GM21390 (cell line): Measurements from ENCODE around the gene SLC6A19.

Experiments used
- ATAC-seq: cut with Tn5 transposase; IDR thresholded peaks from one replicate; pipeline ENCODE4 v1.9.1; 2021; ENCODE audit not compliant: unreplicated experiment

The SLC6A19 gene

GRCh38 chr5:1208221-1208742 is 6.9 kb downstream of the SLC6A19 start:
- no peak for ATAC-seq

GRCh38 chr5:1208743-1209488 is 7.5 kb downstream of the SLC6A19 start:
- ATAC-seq, result no peak

GRCh38 chr5:1209489-1209852 is 8.1 kb downstream of the SLC6A19 start:
- ATAC-seq, result no peak

GRCh38 chr5:1209896-1210776 is 8.7 kb downstream of the SLC6A19 start:
- ATAC-seq, result no peak

- no peak for ATAC-seq
Observed at GRCh38 chr5:1210832-1211251, 9.4 kb downstream of the SLC6A19 start.

- ATAC-seq, result no peak
Observed at GRCh38 chr5:1211701-1212100, 10.3 kb downstream of the SLC6A19 start.

- ATAC-seq, result no peak
Observed at GRCh38 chr5:1212271-1212670, 10.9 kb downstream of the SLC6A19 start.

GRCh38 chr5:1212881-1213280 is 11.5 kb downstream of the SLC6A19 start:
- no peak for ATAC-seq

GRCh38 chr5:1213508-1214162 is 12.2 kb downstream of the SLC6A19 start:
- ATAC-seq, result no peak

- ATAC-seq, result no peak
Observed at GRCh38 chr5:1214163-1214935, 13.0 kb downstream of the SLC6A19 start.

- ATAC-seq, result no peak
Observed at GRCh38 chr5:1214936-1215220, 13.5 kb downstream of the SLC6A19 start.

- no peak for ATAC-seq
Observed at GRCh38 chr5:1215320-1216096, 14.1 kb downstream of the SLC6A19 start.

- ATAC-seq, result no peak
Observed at GRCh38 chr5:1216211-1216917, 15.0 kb downstream of the SLC6A19 start.

GRCh38 chr5:1216918-1217295 is 15.5 kb downstream of the SLC6A19 start:
- ATAC-seq, result no peak

- ATAC-seq, result no peak
Observed at GRCh38 chr5:1217596-1218206, 16.3 kb downstream of the SLC6A19 start.

- ATAC-seq, result no peak
Observed at GRCh38 chr5:1218351-1219080, 17.1 kb downstream of the SLC6A19 start.

GRCh38 chr5:1219098-1219767 is 17.8 kb downstream of the SLC6A19 start:
- ATAC-seq, result no peak

- ATAC-seq, result no peak
Observed at GRCh38 chr5:1219768-1220100, 18.3 kb downstream of the SLC6A19 start.
